Endothelial cell of umbilical vein (primary cell): ENCODE data around the gene RALGAPA1.
"Not testable (repeated sequence)": the region's sequence is repeated elsewhere in the genome, so short reads cannot be mapped to it uniquely, and the experiment has no call there.

Source experiments
- EZH2 ChIP-seq: IDR thresholded peaks from 2 replicates; pipeline ENCODE4 v1.6.1; 2012; ENCODE audit warnings: borderline replicate concordance, low read depth, mild to moderate bottlenecking, moderate library complexity, low read length, inconsistent platforms; ENCODE audit not compliant: severe bottlenecking
- FOS ChIP-seq: IDR thresholded peaks from 2 replicates; pipeline ENCODE4 v1.6.1; 2011; ENCODE audit warnings: mild to moderate bottlenecking, low read length, moderate library complexity, borderline replicate concordance; ENCODE audit not compliant: insufficient read depth
- GATA2 ChIP-seq: IDR thresholded peaks from 2 replicates; pipeline ENCODE4 v1.7.0; 2011; ENCODE audit warnings: low read depth, mild to moderate bottlenecking, moderate library complexity, mixed read lengths, low read length; ENCODE audit not compliant: insufficient read length, insufficient read depth
- JUN ChIP-seq: IDR thresholded peaks from 2 replicates; pipeline ENCODE4 v1.6.1; 2011; ENCODE audit warnings: borderline replicate concordance, low read depth; ENCODE audit not compliant: insufficient read length, insufficient read depth
- MYC ChIP-seq: IDR thresholded peaks from one replicate; pipeline ENCODE4 v1.6.1; 2011; ENCODE audit warnings: mild to moderate bottlenecking, low read depth, low read length
- POLR2A ChIP-seq: IDR thresholded peaks from 2 replicates; pipeline ENCODE4 v1.6.1; 2012; ENCODE audit warnings: low read depth, mild to moderate bottlenecking, control low read depth, low read length
- POLR2AphosphoS5 ChIP-seq: IDR thresholded peaks from 2 replicates; pipeline ENCODE4 v1.6.1; 2012; ENCODE audit warnings: low read depth, mild to moderate bottlenecking, control low read depth, low read length, moderate library complexity; ENCODE audit not compliant: insufficient read depth
- TF ChIP-seq, protein P1 (sequence below), 2 donors: IDR thresholded peaks; 1 replicate in 1 of 2; 2 replicates in 1 of 2; pipeline ENCODE4 v1.5.1; 2011; ENCODE audit warnings: low read length in 2 of 2, mild to moderate bottlenecking in 2 of 2, moderate library complexity in 2 of 2, control low read depth in 1 of 2, inconsistent platforms in 1 of 2, low read depth in 1 of 2; ENCODE audit not compliant: insufficient read depth in 1 of 2; ENCODE audit errors: extremely low read depth in 1 of 2
- TF ChIP-seq, protein P2 (sequence below): IDR thresholded peaks from 2 replicates; pipeline ENCODE4 v1.6.1; 2011; ENCODE audit not compliant: insufficient read depth, insufficient read length

DNA sequence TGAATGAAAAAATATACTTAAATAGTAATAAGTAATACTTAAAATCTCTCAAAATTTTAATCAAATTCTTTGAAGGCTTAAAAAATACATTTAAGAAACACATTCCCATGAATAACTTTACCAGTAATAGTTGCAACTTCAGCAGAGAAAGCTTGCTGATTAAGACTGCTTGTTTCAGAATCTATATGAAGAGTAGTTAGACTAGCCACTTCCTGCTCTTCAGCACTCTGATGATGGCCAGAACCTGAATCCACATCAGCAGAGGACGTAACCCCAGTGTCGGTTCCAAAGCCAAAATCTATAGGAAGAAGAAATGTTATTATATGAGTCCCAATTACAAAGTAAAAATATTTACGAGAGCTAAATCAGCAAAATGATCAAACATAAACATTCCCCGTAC lies 125.4 kb downstream of the RALGAPA1 start:
- TF ChIP-seq, protein P1, sequence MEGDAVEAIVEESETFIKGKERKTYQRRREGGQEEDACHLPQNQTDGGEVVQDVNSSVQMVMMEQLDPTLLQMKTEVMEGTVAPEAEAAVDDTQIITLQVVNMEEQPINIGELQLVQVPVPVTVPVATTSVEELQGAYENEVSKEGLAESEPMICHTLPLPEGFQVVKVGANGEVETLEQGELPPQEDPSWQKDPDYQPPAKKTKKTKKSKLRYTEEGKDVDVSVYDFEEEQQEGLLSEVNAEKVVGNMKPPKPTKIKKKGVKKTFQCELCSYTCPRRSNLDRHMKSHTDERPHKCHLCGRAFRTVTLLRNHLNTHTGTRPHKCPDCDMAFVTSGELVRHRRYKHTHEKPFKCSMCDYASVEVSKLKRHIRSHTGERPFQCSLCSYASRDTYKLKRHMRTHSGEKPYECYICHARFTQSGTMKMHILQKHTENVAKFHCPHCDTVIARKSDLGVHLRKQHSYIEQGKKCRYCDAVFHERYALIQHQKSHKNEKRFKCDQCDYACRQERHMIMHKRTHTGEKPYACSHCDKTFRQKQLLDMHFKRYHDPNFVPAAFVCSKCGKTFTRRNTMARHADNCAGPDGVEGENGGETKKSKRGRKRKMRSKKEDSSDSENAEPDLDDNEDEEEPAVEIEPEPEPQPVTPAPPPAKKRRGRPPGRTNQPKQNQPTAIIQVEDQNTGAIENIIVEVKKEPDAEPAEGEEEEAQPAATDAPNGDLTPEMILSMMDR (IDR thresholded peaks at IDR 0.05; ENCODE audit: extremely low read depth in 1 of 2, insufficient read depth in 1 of 2, low read depth in 1 of 2, low read length in 2 of 2), result not testable (repeated sequence)
- not testable (repeated sequence) for TF ChIP-seq EZH2, POLR2A, FOS, MYC, POLR2AphosphoS5, GATA2, JUN
- TF ChIP-seq, protein P2, sequence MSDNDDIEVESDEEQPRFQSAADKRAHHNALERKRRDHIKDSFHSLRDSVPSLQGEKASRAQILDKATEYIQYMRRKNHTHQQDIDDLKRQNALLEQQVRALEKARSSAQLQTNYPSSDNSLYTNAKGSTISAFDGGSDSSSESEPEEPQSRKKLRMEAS, result not testable (repeated sequence)
